Adrenal gland (tissue), 5 donors: Measurements from ENCODE around the gene DYNLL1.

Source experiments
- CTCF ChIP-seq, 6 experiments: fragments of 450-650 bp in 4 of 6; fragments of 200-600 bp in 2 of 6; sonication (generic) in 1 of 6; IDR thresholded peaks; 1 replicate in 5 of 6; 2 replicates in 1 of 6; pipeline versions ENCODE4 v1.5.1 to v1.8.0; 2016 to 2021; ENCODE audit warnings: antibody characterized with exemption in 6 of 6, mild to moderate bottlenecking in 2 of 6, moderate library complexity in 1 of 6
- POLR2A ChIP-seq, 2 donors: fragments of 450-650 bp; IDR thresholded peaks; one replicate each; pipeline ENCODE4 v1.6.1; 2017; ENCODE audit warnings: antibody characterized with exemption in 2 of 2, mild to moderate bottlenecking in 2 of 2, moderate library complexity in 1 of 2
- donor health status: DM: no; HTN: no; CAD: no.

- TF ChIP-seq CTCF (IDR thresholded peaks at IDR 0.05) (peak; percentile 53 to 88 (median 78)), POLR2A (IDR thresholded peaks at IDR 0.05) (peak; percentile 77 to 82)
Measured at GRCh38 chr12:120469450-120470149, 26.3 kb upstream of the DYNLL1 start, which contains the start of gene SRSF9.
